H1 (cell line): Measurements from ENCODE around the gene OSBP2. TPM values are rescaled to one million over a fixed set of nuclear protein-coding genes. Genes with fewer than 3 reads are reported as not detected.

ENCODE experiments used
- CTCF ChIA-PET: fragments of 300-600 bp; sonication (Branson Sonifier 250); formaldehyde crosslinking; loops from one replicate; lab custom pipeline; 2021; ENCODE audit not compliant: partially characterized antibody; lab: Charles Lee
- POLR2A ChIA-PET: fragments of 300-600 bp; sonication (Branson Sonifier 250); formaldehyde crosslinking; loops from one replicate; lab custom pipeline; 2021; ENCODE audit warnings: inconsistent platforms; ENCODE audit not compliant: partially characterized antibody; lab: Charles Lee
- DNase-seq, 2 experiments: peaks; one replicate each; pipeline versions ENCODE4 v3.0.0 to v3.0.0-alpha.2; 2010 to 2022; ENCODE audit warnings: low spot score in 2 of 2, low read depth in 1 of 2, mixed read lengths in 1 of 2
- FAIRE-seq: peaks from 2 replicates; lab custom pipeline; 2011; peaks lifted over from hg19 to GRCh38; lab: Jason Lieb, UNC
- H2AFZ ChIP-seq: 2 replicates; pipeline ENCODE4 v1.8.1; 2012; ENCODE audit warnings: low read length, inconsistent platforms
- H2AK5ac ChIP-seq: 2 replicates; pipeline ENCODE4 v1.6.1; 2013; ENCODE audit warnings: low read depth, low read length
- H2BK120ac ChIP-seq: replicated peaks from 2 replicates; pipeline ENCODE3; 2013; ENCODE audit warnings: low read depth, low read length, inconsistent platforms
- H2BK12ac ChIP-seq: 2 replicates; pipeline ENCODE4 v1.6.1; 2013; ENCODE audit warnings: low read depth, low read length
- H2BK15ac ChIP-seq: 2 replicates; pipeline ENCODE4 v1.6.1; 2013; ENCODE audit warnings: low read length
- H2BK20ac ChIP-seq: 2 replicates; pipeline ENCODE4 v1.6.1; 2013; ENCODE audit warnings: low read length
- H2BK5ac ChIP-seq: 2 replicates; pipeline ENCODE4 v1.6.1; 2013; ENCODE audit warnings: low read depth, low read length
- H3K14ac ChIP-seq: 2 replicates; pipeline ENCODE4 v1.6.1; 2013; ENCODE audit warnings: inconsistent platforms; ENCODE audit not compliant: insufficient read length
- H3K18ac ChIP-seq: 2 replicates; pipeline ENCODE4 v1.6.1; 2013; ENCODE audit warnings: low read length; ENCODE audit errors: extremely low read depth
- H3K23ac ChIP-seq: 2 replicates; pipeline ENCODE4 v1.6.1; 2013; ENCODE audit warnings: inconsistent platforms; ENCODE audit not compliant: insufficient read length
- H3K23me2 ChIP-seq: 2 replicates; pipeline ENCODE4 v1.6.1; 2013; ENCODE audit warnings: low read depth, low read length
- H3K27ac ChIP-seq: 2 replicates; pipeline ENCODE4 v1.6.1; 2011; ENCODE audit warnings: low read depth, low read length, inconsistent platforms
- H3K27me3 ChIP-seq, 4 experiments: replicated peaks in 1 of 4; 1 replicate in 1 of 4; 2 replicates in 3 of 4; pipeline versions ENCODE4 v1.6.1 to v1.8.1; 2011 to 2013; ENCODE audit warnings: low read length in 3 of 4, mild to moderate bottlenecking in 3 of 4, inconsistent platforms in 2 of 4, mixed read lengths in 2 of 4, moderate library complexity in 1 of 4; ENCODE audit not compliant: control insufficient read depth in 3 of 4, insufficient read depth in 3 of 4; ENCODE audit errors: extremely low read depth in 1 of 4
- H3K36me3 ChIP-seq, 4 experiments: 2 replicates each; pipeline versions ENCODE4 v1.6.1 to v1.8.1; 2011 to 2013; ENCODE audit warnings: mild to moderate bottlenecking in 4 of 4, low read length in 3 of 4, moderate library complexity in 2 of 4, control low read depth in 1 of 4, inconsistent platforms in 1 of 4; ENCODE audit not compliant: insufficient read depth in 4 of 4, control insufficient read depth in 2 of 4
- H3K4ac ChIP-seq: replicated peaks from 2 replicates; pipeline ENCODE3; 2013; ENCODE audit warnings: low read length, low read depth, mixed read lengths, inconsistent platforms; ENCODE audit not compliant: insufficient read length
- H3K4me1 ChIP-seq, 4 experiments: replicated peaks in 1 of 4; 1 replicate in 1 of 4; 2 replicates in 3 of 4; pipeline versions ENCODE4 v1.6.1 to v1.8.1; 2011 to 2013; ENCODE audit warnings: low read length in 3 of 4, inconsistent platforms in 2 of 4, mixed read lengths in 1 of 4; ENCODE audit not compliant: insufficient read depth in 4 of 4, control insufficient read depth in 3 of 4
- H3K4me2 ChIP-seq, 2 experiments: 2 replicates each; pipeline versions ENCODE4 v1.6.1 to v1.8.1; 2011 to 2013; ENCODE audit warnings: low read depth in 2 of 2, low read length in 2 of 2, control low read depth in 1 of 2, inconsistent platforms in 1 of 2, mild to moderate bottlenecking in 1 of 2; ENCODE audit not compliant: insufficient read depth in 1 of 2
- H3K4me3 ChIP-seq, 4 experiments: fragments of 200-600, 300-600 bp in 1 of 4; sonication (generic), shearing (Covaris generic), sonication (Bioruptor Twin) in 1 of 4; 2 replicates each; pipeline versions ENCODE4 v1.5.1 to v1.8.1; 2011 to 2016; ENCODE audit warnings: low read length in 4 of 4, low read depth in 3 of 4, control low read depth in 2 of 4, inconsistent platforms in 2 of 4, mild to moderate bottlenecking in 2 of 4, mixed read lengths in 1 of 4, moderate library complexity in 1 of 4; ENCODE audit not compliant: insufficient read depth in 2 of 4; ENCODE audit errors: extremely low read depth in 1 of 4
- H3K56ac ChIP-seq: replicated peaks from 2 replicates; pipeline ENCODE3; 2013; ENCODE audit warnings: low read depth, mild to moderate bottlenecking, mixed read lengths, low read length, inconsistent platforms; ENCODE audit not compliant: insufficient read length
- H3K79me1 ChIP-seq: 2 replicates; pipeline ENCODE4 v1.6.1; 2013; ENCODE audit warnings: low read depth, low read length, control low read depth
- H3K79me2 ChIP-seq, 2 experiments: 2 replicates each; pipeline versions ENCODE4 v1.6.1 to v1.8.1; 2012 to 2013; ENCODE audit warnings: low read length in 2 of 2, mild to moderate bottlenecking in 2 of 2, inconsistent platforms in 1 of 2; ENCODE audit not compliant: insufficient read depth in 2 of 2, control insufficient read depth in 1 of 2
- H3K9ac ChIP-seq, 4 experiments: replicated peaks in 1 of 4; 1 replicate in 1 of 4; 2 replicates in 3 of 4; pipeline versions ENCODE4 v1.6.1 to v1.8.1; 2011 to 2013; ENCODE audit warnings: low read depth in 3 of 4, low read length in 3 of 4, control low read depth in 2 of 4, mild to moderate bottlenecking in 2 of 4, moderate library complexity in 2 of 4, inconsistent platforms in 1 of 4; ENCODE audit errors: extremely low read depth in 1 of 4
- H3K9me3 ChIP-seq, 2 experiments: 2 replicates each; pipeline versions ENCODE4 v1.6.1 to v1.8.1; 2012 to 2013; ENCODE audit warnings: mild to moderate bottlenecking in 2 of 2, moderate library complexity in 2 of 2, control low read depth in 1 of 2, inconsistent platforms in 1 of 2, low read depth in 1 of 2, low read length in 1 of 2, mixed read lengths in 1 of 2; ENCODE audit not compliant: insufficient read depth in 2 of 2
- H4K20me1 ChIP-seq, 2 experiments: replicated peaks in 1 of 2; 2 replicates each; pipeline versions ENCODE3 to v1.8.1; 2011 to 2013; ENCODE audit warnings: inconsistent platforms in 2 of 2, low read length in 2 of 2, mild to moderate bottlenecking in 1 of 2; ENCODE audit not compliant: insufficient read depth in 2 of 2, control insufficient read depth in 1 of 2
- H4K5ac ChIP-seq: 2 replicates; pipeline ENCODE4 v1.6.1; 2013; ENCODE audit warnings: low read length, low read depth, mixed read lengths, inconsistent platforms; ENCODE audit not compliant: insufficient read length
- H4K8ac ChIP-seq: 2 replicates; pipeline ENCODE4 v1.8.0; 2013; ENCODE audit warnings: mild to moderate bottlenecking, moderate library complexity, low read length, inconsistent platforms; ENCODE audit not compliant: insufficient read depth; ENCODE audit errors: extremely low read depth
- H4K91ac ChIP-seq: replicated peaks from 2 replicates; pipeline ENCODE3; 2013; ENCODE audit warnings: low read length, mixed read lengths, inconsistent platforms; ENCODE audit not compliant: insufficient read length
- BACH1 ChIP-seq: IDR thresholded peaks from 2 replicates; pipeline ENCODE4 v1.6.1; 2012; ENCODE audit warnings: low read length, improper control_type of control experiment
- BCL11A ChIP-seq, 2 experiments: IDR thresholded peaks; one replicate each; pipeline ENCODE4 v1.6.1; 2011; ENCODE audit warnings: low read depth in 2 of 2, low read length in 2 of 2, mild to moderate bottlenecking in 2 of 2
- CBX8 ChIP-seq: fragments of 300-800, 300-1000 bp; sonication (generic); IDR thresholded peaks from 2 replicates; pipeline ENCODE4 v1.7.1; 2016; ENCODE audit warnings: low read depth, low read length, borderline replicate concordance
- FOSL1 ChIP-seq: IDR thresholded peaks from 2 replicates; pipeline ENCODE4 v1.6.1; 2011; ENCODE audit warnings: mild to moderate bottlenecking, low read depth, low read length, moderate library complexity; ENCODE audit not compliant: insufficient read depth
- JUND ChIP-seq: IDR thresholded peaks from 2 replicates; pipeline ENCODE4 v1.6.1; 2011; ENCODE audit warnings: mild to moderate bottlenecking, improper control_type of control experiment, low read length
- KDM1A ChIP-seq: fragments of 200-600, 300-600 bp; sonication (generic); IDR thresholded peaks from 2 replicates; pipeline ENCODE4 v1.7.1; 2016; ENCODE audit warnings: mild to moderate bottlenecking, low read length, borderline replicate concordance
- POU5F1 ChIP-seq: IDR thresholded peaks from 2 replicates; pipeline ENCODE4 v1.6.1; 2011; ENCODE audit warnings: low read depth, mild to moderate bottlenecking, low read length, moderate library complexity
- RNF2 ChIP-seq: fragments of 200-900, 300-1000 bp; sonication (generic); IDR thresholded peaks from 2 replicates; pipeline ENCODE4 v1.7.1; 2016; ENCODE audit warnings: borderline replicate concordance, low read depth, mild to moderate bottlenecking, antibody characterized with exemption, low read length; ENCODE audit not compliant: poor library complexity, severe bottlenecking; ENCODE audit errors: missing control alignments
- SIX5 ChIP-seq: IDR thresholded peaks from 2 replicates; pipeline ENCODE4 v1.6.1; 2011; ENCODE audit warnings: mild to moderate bottlenecking, low read depth, low read length
- SUZ12 ChIP-seq: fragments of 200-600 bp; sonication (generic); IDR thresholded peaks from 2 replicates; pipeline ENCODE4 v1.6.1; 2012; ENCODE audit warnings: mild to moderate bottlenecking, inconsistent platforms, low read length, moderate library complexity, mixed read lengths
- TBP ChIP-seq: IDR thresholded peaks from 2 replicates; pipeline ENCODE4 v1.6.1; 2011; ENCODE audit warnings: low read depth, low read length, improper control_type of control experiment
- TEAD4 ChIP-seq: IDR thresholded peaks from 2 replicates; pipeline ENCODE4 v1.6.1; 2012; ENCODE audit warnings: low read depth, low read length, inconsistent platforms, mixed read lengths
- ZNF274 ChIP-seq: IDR thresholded peaks from 2 replicates; pipeline ENCODE4 v1.7.0; 2012; ENCODE audit warnings: low read length, borderline replicate concordance; ENCODE audit errors: extremely low read depth
- WGBS, 2 experiments: shearing (Covaris generic) in 1 of 2; methylation state at CpG; one replicate each; pipeline versions ENCODE4 v1.1.6 to v1.1.7; 2013 to 2015; ENCODE audit warnings: low lambda C conversion rate in 2 of 2, mixed read lengths in 2 of 2, inconsistent platforms in 1 of 2, low coverage in 1 of 2, missing lambda C conversion rate in 1 of 2; ENCODE audit not compliant: insufficient replicate concordance in 2 of 2, insufficient coverage in 1 of 2, insufficient read length in 1 of 2; ENCODE audit errors: extremely low coverage in 1 of 2, missing lambda C conversion rate in 1 of 2; 5-methylcytosine and 5-hydroxymethylcytosine counted together
- polyA plus RNA-seq, 7 experiments: library from polyadenylated mRNA; depleted of rRNA in 3 of 7; stranded (reverse) in 5 of 7; unstranded in 2 of 7; fragments of >200 nt in 5 of 7; fragments of 200-250 nt in 2 of 7; gene quantifications; 1 replicate in 5 of 7; 2 replicates in 1 of 7; 4 replicates in 1 of 7; pipeline versions ENCODE4 v1.2.1 to v1.2.3, GENCODE V29; 2011 to 2013; ENCODE audit warnings: missing spikeins in 2 of 7, mixed read lengths in 2 of 7
- total RNA-seq: library from RNA; stranded (reverse); fragmentation: NEBNext Ultra II Directional; extraction: Animal tissue kit (Norgen Biotek cat#: 25700); gene quantifications from 2 replicates; pipeline ENCODE4 v1.2.1, GENCODE V29; 2021

Gene OSBP2
- total and polyA plus RNA-seq, 2 of the 8 experiments (the other 6 are each of a cell fraction or from before 2014, with no cell fraction given): 3.4 to 3.7 TPM

GRCh38 chr22:30876915-30877553, 182.4 kb downstream of the OSBP2 start:
- 88% methylated on average over 9 of the region's 9 CpGs; no CpG with 5 or more reads in 1 of the 2 experiments for WGBS, 2 experiments
- peaks cover 0 to 1% of the 10 kb centered on the region in 2 experiments for H4K20me1 ChIP-seq
- TF ChIP-seq RNF2 (no peak), BACH1 (no peak), ZNF274 (no peak), TEAD4 (no peak), SUZ12 (no peak), KDM1A (no peak), TBP (no peak), BCL11A (IDR thresholded peaks at IDR 0.05; ENCODE audit: low read depth in 2 of 2, low read length in 2 of 2) (no peak), POU5F1 (no peak), SIX5 (no peak), FOSL1 (no peak), JUND (no peak), CBX8 (no peak)

More at GRCh38 chr22:30876915-30877553, 182.4 kb downstream of the OSBP2 start:
- Histone ChIP-seq H2BK5ac (no peak overlapping the region), H3K79me1 (no peaks in the 10 kb centered on the region), H3K4me3 (no peak overlapping the region), H3K23ac (no peak overlapping the region), H2BK20ac (no peak overlapping the region), H4K91ac (no peak overlapping the region), H3K4me2 (no peak overlapping the region), H2AK5ac (no peak overlapping the region; the same call in 1 of the 2 replicates), H4K8ac (no peak overlapping the region), H3K79me2 (no peaks in the 10 kb centered on the region), H3K14ac (no peak overlapping the region), H3K18ac (no peak overlapping the region), H3K9ac (no peak overlapping the region), H3K23me2 (no peaks in the 10 kb centered on the region), H2AFZ (no peak overlapping the region), H2BK12ac (no peak overlapping the region), H2BK120ac (no peak overlapping the region), H3K4me1 (peaks cover 0 to 7% (median under 1%) of the 10 kb centered on the region in 4 experiments; a peak in 4 of 7 replicates), H3K27ac (no peak overlapping the region), H3K27me3 (no peaks in the 10 kb centered on the region), H4K5ac (no peak overlapping the region), H3K36me3 (no peaks in the 10 kb centered on the region), H3K56ac (no peak overlapping the region), H3K4ac (no peak overlapping the region), H2BK15ac (0 out of 2 replicates have a peak overlapping the region, but pooled peaks have one; percentile 72), H3K9me3 (no peaks in the 10 kb centered on the region)
- CTCF ChIA-PET: interaction anchor here (1.0 to 10.8 kb wide), 4 partner anchors 13 to 113 kb away, joined by 3 to 73 read pairs (median 4); no protein-coding TSS in a partner anchor
- POLR2A ChIA-PET: interaction anchor here (0.6 kb wide), 1 partner anchor 222 kb away, joined by 3 read pairs; no protein-coding TSS in a partner anchor
- DNase-seq: no peak
- FAIRE-seq: no peak
